Hematopoietic multipotent progenitor cell treated with erythropoietin and hydrocortisone succinate and interleukin-3 and kit ligand, for 15 days (in vitro differentiated cells): ENCODE measurements around the gene RBM11.

ENCODE experiments used
- DNase-seq: peaks from one replicate; pipeline ENCODE4 v3.0.0-alpha.2; 2015; ENCODE audit warnings: low spot score

The RBM11 gene

DNA sequence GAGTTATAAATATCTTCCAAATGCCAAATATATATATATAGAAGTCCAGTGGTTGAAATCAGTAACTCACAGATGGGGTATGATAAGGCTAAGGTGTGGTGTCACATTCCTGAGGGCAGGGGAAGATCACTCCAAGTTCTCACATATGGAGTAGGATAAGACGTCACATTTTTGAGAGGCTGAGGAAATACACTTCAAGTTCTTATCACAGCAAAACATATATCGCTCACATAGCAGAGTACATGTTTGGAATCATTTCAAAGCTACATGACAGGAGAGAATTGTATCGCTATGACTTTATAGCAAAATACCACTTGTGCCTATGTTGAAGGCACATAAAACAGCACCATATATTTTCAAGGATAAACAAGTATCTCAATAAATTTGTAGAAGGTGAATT lies 55.1 kb downstream of the RBM11 start:
- peak; percentile 93 for DNase-seq

DNA sequence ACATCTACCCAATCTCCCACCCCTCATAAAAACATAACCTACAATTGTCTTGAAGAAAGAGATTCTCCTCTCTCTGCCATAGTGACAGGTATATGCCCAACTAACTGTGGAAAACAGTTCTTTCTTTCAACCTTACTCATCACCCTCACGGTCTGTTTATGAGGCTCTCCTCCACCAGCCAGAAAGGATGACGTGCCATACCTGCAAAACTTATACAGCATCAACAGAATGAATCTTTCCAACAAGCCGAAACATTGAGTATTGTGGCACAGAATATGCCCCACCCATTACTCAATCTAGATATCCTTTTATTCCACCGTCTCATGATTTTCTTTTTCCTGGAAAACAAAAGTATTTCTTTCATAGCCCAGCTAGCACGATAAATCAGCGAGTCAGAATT lies 55.7 kb downstream of the RBM11 start:
- DNase-seq, result peak; percentile 56

DNA sequence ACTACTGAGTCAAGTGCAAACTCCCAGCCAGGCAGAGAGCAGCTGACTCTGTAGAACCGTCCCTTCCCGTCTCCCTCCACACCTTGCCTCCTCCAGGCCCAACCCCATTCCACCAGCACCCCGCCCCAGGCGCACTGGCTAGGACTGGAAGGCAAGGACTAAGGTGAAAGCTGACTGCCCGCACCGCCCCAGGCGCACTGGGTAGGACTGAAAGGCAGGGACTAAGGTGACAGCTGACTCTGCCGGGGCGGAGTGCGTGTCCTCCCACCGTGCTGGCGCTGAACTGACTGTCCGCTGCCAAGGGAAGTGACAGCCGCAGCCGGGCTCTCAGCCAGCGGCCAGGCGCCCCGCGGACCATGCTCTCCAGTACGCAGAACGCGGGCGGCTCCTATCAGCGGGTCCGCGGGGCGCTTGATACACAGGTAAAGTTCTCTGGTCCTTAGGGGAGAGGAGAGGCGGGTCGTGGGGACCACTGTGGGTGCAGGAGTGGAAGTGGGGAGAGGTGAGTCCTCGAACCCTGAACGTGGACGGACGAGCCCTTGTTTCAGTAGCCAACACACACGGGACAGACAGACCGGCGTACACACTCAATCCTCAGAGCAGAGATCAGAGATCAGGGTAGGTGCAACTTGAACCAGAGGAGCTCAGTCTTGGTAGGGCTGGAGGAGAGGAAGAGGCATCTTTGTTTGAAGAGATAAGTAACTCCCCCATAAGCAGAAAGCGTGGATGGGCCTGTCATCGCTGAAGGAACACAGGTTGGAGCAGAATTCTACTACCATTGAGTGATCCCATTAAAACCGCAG lies 58.0 kb downstream of the RBM11 start:
- peak; percentile 84 for DNase-seq

DNA sequence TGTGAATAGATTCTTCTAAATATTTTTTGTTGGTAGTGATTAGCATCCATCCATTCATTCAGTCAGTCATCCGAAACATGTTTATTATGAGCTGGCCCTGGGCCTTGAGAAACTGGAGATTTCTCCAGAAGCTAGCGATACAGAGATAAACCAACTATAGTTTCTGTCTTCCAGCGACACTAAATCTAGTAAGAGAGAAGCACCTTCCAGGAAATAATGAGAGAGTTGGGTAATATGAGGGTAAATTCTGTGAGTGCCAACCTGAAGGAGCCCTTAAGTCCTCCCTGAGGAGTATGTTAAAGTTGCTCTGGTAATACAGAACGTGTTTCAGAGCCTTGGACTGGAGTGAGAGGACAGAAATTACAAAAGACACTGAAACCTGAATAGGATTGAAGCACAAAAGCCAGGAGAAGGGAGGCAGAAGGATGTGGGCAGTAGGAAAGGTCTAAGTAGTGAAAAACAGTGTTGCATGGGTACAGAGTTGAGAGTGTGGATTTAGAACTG lies 59.8 kb downstream of the RBM11 start:
- peak; percentile 21 for DNase-seq
